CD4-positive, alpha-beta memory T cell (primary cell): Measurements from ENCODE around the gene SLC6A19. TPM values are rescaled to one million over a fixed set of nuclear protein-coding genes. Genes with fewer than 3 reads are reported as not detected.
A peak's percentile ranks its signal among the peaks of the same experiment; 100 is the strongest.

ENCODE experiments used
- CTCF ChIA-PET: fragments of 350-600 bp; sonication (Branson Sonifier 250); formaldehyde crosslinking; loops from one replicate; lab custom pipeline; 2021; ENCODE audit warnings: inconsistent platforms; ENCODE audit not compliant: partially characterized antibody; lab: Charles Lee
- POLR2A ChIA-PET: fragments of 350-600 bp; sonication (Branson Sonifier 250); formaldehyde crosslinking; loops from one replicate; lab custom pipeline; 2021; ENCODE audit not compliant: partially characterized antibody; lab: Charles Lee
- DNase-seq, 5 donors: peaks; one replicate each; pipeline versions ENCODE4 v3.0.0 to v3.0.0-alpha.2; 2020 to 2022; ENCODE audit warnings: mixed read lengths in 1 of 5
- H3K27ac ChIP-seq: one replicate; pipeline ENCODE4 v1.7.0; 2013; ENCODE audit warnings: low read depth, low read length
- H3K27me3 ChIP-seq: 2 replicates; pipeline ENCODE4 v1.7.0; 2013; ENCODE audit warnings: mild to moderate bottlenecking, low read length, moderate library complexity; ENCODE audit not compliant: insufficient read depth
- H3K36me3 ChIP-seq: 2 replicates; pipeline ENCODE4 v1.7.0; 2013; ENCODE audit warnings: mild to moderate bottlenecking, low read length, moderate library complexity; ENCODE audit not compliant: insufficient read depth
- H3K4me1 ChIP-seq: 2 replicates; pipeline ENCODE4 v1.7.0; 2013; ENCODE audit warnings: mild to moderate bottlenecking, low read length, moderate library complexity; ENCODE audit not compliant: insufficient read depth
- H3K4me3 ChIP-seq, 2 donors: one replicate each; pipeline ENCODE4 v1.7.0; 2013; ENCODE audit warnings: low read length in 2 of 2, mild to moderate bottlenecking in 1 of 2
- H3K9me3 ChIP-seq, 2 donors: one replicate each; pipeline ENCODE4 v1.7.0; 2013; ENCODE audit warnings: low read length in 2 of 2, control low read depth in 1 of 2; ENCODE audit not compliant: control insufficient read depth in 1 of 2
- H3K27ac Mint-ChIP-seq, 7 donors: one replicate each; pipeline ENCODE4 v1.8.0; 2020 to 2021; ENCODE audit warnings: mixed read lengths in 7 of 7, mild to moderate bottlenecking in 6 of 7, inconsistent platforms in 3 of 7, moderate library complexity in 3 of 7
- H3K27me3 Mint-ChIP-seq, 2 donors: one replicate each; pipeline ENCODE4 v1.8.0; 2020 to 2021; ENCODE audit warnings: mixed read lengths in 2 of 2
- H3K36me3 Mint-ChIP-seq, 2 donors: one replicate each; pipeline ENCODE4 v1.8.0; 2020 to 2021; ENCODE audit warnings: mixed read lengths in 2 of 2, inconsistent platforms in 1 of 2, mild to moderate bottlenecking in 1 of 2
- H3K4me1 Mint-ChIP-seq, 4 donors: one replicate each; pipeline ENCODE4 v1.8.0; 2020 to 2021; ENCODE audit warnings: mixed read lengths in 4 of 4, mild to moderate bottlenecking in 1 of 4
- H3K4me3 Mint-ChIP-seq, 8 donors: one replicate each; pipeline ENCODE4 v1.8.0; 2020 to 2021; ENCODE audit warnings: mixed read lengths in 8 of 8, mild to moderate bottlenecking in 7 of 8, moderate library complexity in 6 of 8, inconsistent platforms in 3 of 8
- H3K9me3 Mint-ChIP-seq, 8 donors: one replicate each; pipeline ENCODE4 v1.8.0; 2020 to 2021; ENCODE audit warnings: mixed read lengths in 8 of 8, mild to moderate bottlenecking in 5 of 8, inconsistent platforms in 3 of 8, moderate library complexity in 1 of 8
- intact Hi-C: fragments of 100-400 bp; cut with micrococcal nuclease; formaldehyde crosslinking; loops from one replicate; pipeline ENCODE4 v1.15.1; 2023
- polyA plus RNA-seq, 2 donors: library from polyadenylated mRNA; unstranded; fragments of 300-500 nt; fragmentation: Illumina TruSeq; gene quantifications; one replicate each; pipeline ENCODE4 v1.2.3, GENCODE V29; 2021
- total RNA-seq, 2 experiments: library from RNA; stranded (reverse); gene quantifications; one replicate each; pipeline ENCODE4 v1.2.3, GENCODE V29; 2021

Gene SLC6A19
- total and polyA plus RNA-seq, 4 experiments from 2014 or later: not detected

GRCh38 chr5:1270933-1271914, 69.8 kb downstream of the SLC6A19 start:
- POLR2A ChIA-PET: no interaction called here
- DNase-seq: no peak
- intact Hi-C loops: no loop called here
- H3K27ac ChIP-seq: no peak overlapping the region
- no peak overlapping the region for H3K4me3 ChIP-seq
- no peak overlapping the region for H3K27ac Mint-ChIP-seq
- H3K4me3 Mint-ChIP-seq: no peak overlapping the region
- H3K36me3 ChIP-seq: no peaks in the 10 kb centered on the region
- CTCF ChIA-PET: no interaction called here
- no peaks in the 10 kb centered on the region for H3K9me3 Mint-ChIP-seq
- H3K4me1 ChIP-seq: peaks cover 12% of the 10 kb centered on the region
- no peaks in the 10 kb centered on the region for H3K27me3 ChIP-seq
- no peaks in the 10 kb centered on the region for H3K36me3 Mint-ChIP-seq
- H3K4me1 Mint-ChIP-seq: peaks cover 7 to 19% (median 10%) of the 10 kb centered on the region in 4 donors
- H3K9me3 ChIP-seq: no peaks in the 10 kb centered on the region
- H3K27me3 Mint-ChIP-seq: no peaks in the 10 kb centered on the region

DNA sequence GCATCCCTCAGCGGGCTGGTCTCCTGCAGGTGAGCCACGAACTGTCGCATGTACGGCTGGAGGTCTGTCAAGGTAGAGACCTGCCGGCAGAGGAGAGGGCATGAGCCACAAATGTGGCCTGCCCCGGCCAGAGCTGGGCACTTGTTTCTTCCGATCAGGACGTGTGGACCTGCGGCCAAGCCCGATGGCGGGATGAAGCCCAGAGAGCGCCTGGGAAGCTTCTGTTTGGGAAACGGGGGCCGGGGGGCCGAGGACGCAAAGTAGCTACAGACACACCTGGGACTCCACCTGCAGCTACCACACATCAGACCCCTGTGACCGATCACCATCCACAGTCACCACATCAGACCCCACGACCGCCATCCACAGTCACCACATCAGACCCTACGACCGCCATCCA, 70.8 kb downstream of the SLC6A19 start:
- H3K4me1 Mint-ChIP-seq: peaks cover 7 to 19% (median 10%) of the 10 kb centered on the region in 4 donors
- DNase-seq: no peak
- POLR2A ChIA-PET: no interaction called here
- Histone ChIP-seq H3K27me3 (no peaks in the 10 kb centered on the region), H3K36me3 (no peaks in the 10 kb centered on the region), H3K27ac (no peak overlapping the region), H3K9me3 (no peaks in the 10 kb centered on the region), H3K4me1 (peaks cover 12% of the 10 kb centered on the region), H3K4me3 (no peak overlapping the region)
- H3K27ac Mint-ChIP-seq: no peak overlapping the region
- CTCF ChIA-PET: no interaction called here
- no peaks in the 10 kb centered on the region for H3K9me3 Mint-ChIP-seq
- H3K4me3 Mint-ChIP-seq: no peak overlapping the region
- intact Hi-C loops: no loop called here
- H3K27me3 Mint-ChIP-seq: no peaks in the 10 kb centered on the region
- H3K36me3 Mint-ChIP-seq: no peaks in the 10 kb centered on the region

DNA sequence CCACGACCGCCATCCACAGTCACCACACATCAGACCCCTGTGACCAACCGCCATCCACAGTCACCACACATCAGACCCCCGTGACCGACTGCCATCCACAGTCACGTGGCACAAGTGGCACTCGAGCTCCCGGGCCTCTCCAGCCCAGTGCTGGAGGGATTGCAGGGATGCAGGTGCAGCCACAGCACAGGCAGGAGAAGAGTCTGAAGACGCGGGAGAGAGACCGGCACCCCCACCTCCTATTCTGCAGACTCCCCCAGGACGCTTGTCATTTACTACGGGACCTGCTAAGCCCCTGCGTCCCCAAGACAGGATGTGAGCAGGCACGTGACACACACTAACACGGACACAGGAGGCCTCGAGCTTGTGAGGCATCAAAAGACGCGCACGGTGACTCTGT, 72.3 kb downstream of the SLC6A19 start:
- Mint-ChIP-seq H3K27ac (no peak overlapping the region), H3K4me1 (peaks cover 4 to 11% (median 4%) of the 10 kb centered on the region in 4 donors), H3K27me3 (no peaks in the 10 kb centered on the region), H3K9me3 (no peaks in the 10 kb centered on the region), H3K4me3 (no peak overlapping the region), H3K36me3 (no peaks in the 10 kb centered on the region)
- Histone ChIP-seq H3K36me3 (no peaks in the 10 kb centered on the region), H3K9me3 (no peaks in the 10 kb centered on the region), H3K27me3 (no peaks in the 10 kb centered on the region), H3K4me3 (no peak overlapping the region), H3K27ac (no peak overlapping the region), H3K4me1 (peaks cover 4% of the 10 kb centered on the region)
- DNase-seq: no peak
- POLR2A ChIA-PET: no interaction called here
- intact Hi-C loops: no loop called here
- CTCF ChIA-PET: no interaction called here

DNA sequence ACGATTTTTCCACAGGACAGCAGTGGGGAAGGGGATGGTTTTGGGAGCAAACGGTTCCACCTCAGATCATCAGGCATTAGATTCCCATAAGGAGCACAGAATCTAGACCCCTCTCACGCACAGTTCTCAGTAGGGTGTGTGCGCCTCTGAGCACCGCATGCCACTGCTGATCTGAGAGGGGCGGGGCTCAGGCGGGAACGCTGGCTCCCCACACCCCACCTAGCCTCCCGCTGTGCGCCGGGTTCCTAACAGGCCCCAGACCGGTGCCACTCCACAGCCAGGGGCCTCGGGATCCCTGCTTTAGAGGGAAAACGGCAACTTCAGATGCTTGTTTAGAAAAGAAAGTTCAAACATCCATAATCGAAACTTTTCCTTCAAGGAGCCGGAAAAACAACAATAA, 73.1 kb downstream of the SLC6A19 start:
- no peaks in the 10 kb centered on the region for H3K9me3 ChIP-seq
- Mint-ChIP-seq H3K36me3 (no peaks in the 10 kb centered on the region), H3K9me3 (no peaks in the 10 kb centered on the region), H3K27ac (peak overlapping the region in 2 of 7 donors; percentile 24 to 84), H3K4me1 (peaks cover 0 to 4% (median 0%) of the 10 kb centered on the region in 4 donors), H3K27me3 (no peaks in the 10 kb centered on the region), H3K4me3 (no peak overlapping the region)
- no peak for DNase-seq
- CTCF ChIA-PET: no interaction called here
- no peaks in the 10 kb centered on the region for H3K4me1 ChIP-seq
- intact Hi-C loops: no loop called here
- H3K27ac ChIP-seq: no peak overlapping the region
- H3K36me3 ChIP-seq: no peaks in the 10 kb centered on the region
- H3K4me3 ChIP-seq: no peak overlapping the region
- POLR2A ChIA-PET: no interaction called here
- H3K27me3 ChIP-seq: no peaks in the 10 kb centered on the region

Other genes starting within 250 kb of the SLC6A19 start
- not detected for gene NKD2, start 192.8 kb upstream of the SLC6A19 start, total RNA-seq
- gene NKD2, start 192.8 kb upstream of the SLC6A19 start, polyA plus RNA-seq: not detected
- gene SLC12A7, start 89.5 kb upstream of the SLC6A19 start, total RNA-seq: 10 to 100 TPM; 30.6 to 32.9 TPM
- gene SLC12A7, start 89.5 kb upstream of the SLC6A19 start, polyA plus RNA-seq: 10 to 100 TPM; 11.7 to 22.3 TPM
- not detected for gene SLC6A18, start 23.8 kb downstream of the SLC6A19 start, total RNA-seq
- not detected for gene SLC6A18, start 23.8 kb downstream of the SLC6A19 start, polyA plus RNA-seq
- not detected for gene TERT, start 93.5 kb downstream of the SLC6A19 start, total RNA-seq
- under 1 TPM; 0.12 to 0.13 TPM for gene TERT, start 93.5 kb downstream of the SLC6A19 start, polyA plus RNA-seq
- 10 to 100 TPM; 86.0 to 87.4 TPM for gene CLPTM1L, start 143.5 kb downstream of the SLC6A19 start, total RNA-seq
- gene CLPTM1L, start 143.5 kb downstream of the SLC6A19 start, polyA plus RNA-seq: 10 to 100 TPM; 34.1 to 59.2 TPM
- gene SLC6A3, start 243.8 kb downstream of the SLC6A19 start, total RNA-seq: not detected
- not detected for gene SLC6A3, start 243.8 kb downstream of the SLC6A19 start, polyA plus RNA-seq